PFSK-1 (cell line): Measurements from ENCODE around the gene TEX29.

ENCODE experiments used
- POLR2AphosphoS5 ChIP-seq: IDR thresholded peaks from 2 replicates; pipeline ENCODE4 v1.6.1; 2012; ENCODE audit warnings: low read depth, mild to moderate bottlenecking, control low read depth, low read length, moderate library complexity
- SIN3A ChIP-seq: IDR thresholded peaks from 2 replicates; pipeline ENCODE4 v1.6.1; 2012; ENCODE audit warnings: mild to moderate bottlenecking, low read length, moderate library complexity, borderline replicate concordance; ENCODE audit not compliant: insufficient read depth
- TF ChIP-seq, protein P1 (sequence below), 2 experiments: IDR thresholded peaks; 2 replicates each; pipeline versions ENCODE4 v1.6.1 to v1.8.0; 2011 to 2012; ENCODE audit warnings: low read depth in 2 of 2, low read length in 2 of 2, control low read depth in 1 of 2, inconsistent platforms in 1 of 2, mild to moderate bottlenecking in 1 of 2, moderate library complexity in 1 of 2; ENCODE audit not compliant: insufficient read depth in 1 of 2

DNA sequence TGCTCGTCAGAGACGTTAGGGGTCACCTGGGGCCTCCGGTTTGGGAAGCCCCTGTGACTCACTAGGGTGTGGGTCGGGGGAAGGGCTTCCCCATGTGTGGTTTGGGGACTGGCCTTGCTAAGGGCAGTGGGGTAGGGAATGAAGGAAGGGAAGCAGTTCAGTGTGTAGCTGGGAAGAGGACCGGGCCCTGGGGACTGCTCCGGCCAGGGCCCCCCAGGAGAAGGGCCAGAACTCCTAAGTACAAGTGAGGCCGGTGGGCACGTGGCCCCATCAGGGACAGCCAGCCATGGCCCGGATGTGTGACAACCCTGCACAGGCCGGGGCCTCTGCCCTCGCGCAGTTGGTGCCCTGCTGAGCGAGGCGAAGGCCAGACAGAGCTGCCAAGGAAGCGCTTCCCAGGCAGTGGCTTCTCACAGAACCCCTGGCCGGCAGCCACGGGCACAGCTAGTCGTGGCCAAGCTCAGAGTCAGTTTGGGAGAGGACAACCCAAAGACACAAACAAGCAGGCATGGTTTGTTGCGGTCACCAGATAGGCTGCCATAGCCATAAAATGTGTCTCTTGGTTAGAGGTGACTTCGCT is 25.7 kb downstream of the TEX29 start:
- TF ChIP-seq POLR2AphosphoS5 (no peak), SIN3A (no peak)
- TF ChIP-seq, protein P1, sequence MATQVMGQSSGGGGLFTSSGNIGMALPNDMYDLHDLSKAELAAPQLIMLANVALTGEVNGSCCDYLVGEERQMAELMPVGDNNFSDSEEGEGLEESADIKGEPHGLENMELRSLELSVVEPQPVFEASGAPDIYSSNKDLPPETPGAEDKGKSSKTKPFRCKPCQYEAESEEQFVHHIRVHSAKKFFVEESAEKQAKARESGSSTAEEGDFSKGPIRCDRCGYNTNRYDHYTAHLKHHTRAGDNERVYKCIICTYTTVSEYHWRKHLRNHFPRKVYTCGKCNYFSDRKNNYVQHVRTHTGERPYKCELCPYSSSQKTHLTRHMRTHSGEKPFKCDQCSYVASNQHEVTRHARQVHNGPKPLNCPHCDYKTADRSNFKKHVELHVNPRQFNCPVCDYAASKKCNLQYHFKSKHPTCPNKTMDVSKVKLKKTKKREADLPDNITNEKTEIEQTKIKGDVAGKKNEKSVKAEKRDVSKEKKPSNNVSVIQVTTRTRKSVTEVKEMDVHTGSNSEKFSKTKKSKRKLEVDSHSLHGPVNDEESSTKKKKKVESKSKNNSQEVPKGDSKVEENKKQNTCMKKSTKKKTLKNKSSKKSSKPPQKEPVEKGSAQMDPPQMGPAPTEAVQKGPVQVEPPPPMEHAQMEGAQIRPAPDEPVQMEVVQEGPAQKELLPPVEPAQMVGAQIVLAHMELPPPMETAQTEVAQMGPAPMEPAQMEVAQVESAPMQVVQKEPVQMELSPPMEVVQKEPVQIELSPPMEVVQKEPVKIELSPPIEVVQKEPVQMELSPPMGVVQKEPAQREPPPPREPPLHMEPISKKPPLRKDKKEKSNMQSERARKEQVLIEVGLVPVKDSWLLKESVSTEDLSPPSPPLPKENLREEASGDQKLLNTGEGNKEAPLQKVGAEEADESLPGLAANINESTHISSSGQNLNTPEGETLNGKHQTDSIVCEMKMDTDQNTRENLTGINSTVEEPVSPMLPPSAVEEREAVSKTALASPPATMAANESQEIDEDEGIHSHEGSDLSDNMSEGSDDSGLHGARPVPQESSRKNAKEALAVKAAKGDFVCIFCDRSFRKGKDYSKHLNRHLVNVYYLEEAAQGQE (IDR thresholded peaks at IDR 0.05; ENCODE audit: insufficient read depth in 1 of 2, low read depth in 2 of 2, low read length in 2 of 2) = no peak
